Endothelial cell of hepatic sinusoid (primary cell): ENCODE data around the gene NPHP4.
"Not testable (repeated sequence)": the region's sequence is repeated elsewhere in the genome, so short reads cannot be mapped to it uniquely, and the experiment has no call there.

Source experiments
- in situ Hi-C: cut with HindIII; loops from 2 replicates; pipeline ENCODE4 v1.10.0; 2017; ENCODE audit warnings: low sequenced_read_pairs

NPHP4 gene

DNA sequence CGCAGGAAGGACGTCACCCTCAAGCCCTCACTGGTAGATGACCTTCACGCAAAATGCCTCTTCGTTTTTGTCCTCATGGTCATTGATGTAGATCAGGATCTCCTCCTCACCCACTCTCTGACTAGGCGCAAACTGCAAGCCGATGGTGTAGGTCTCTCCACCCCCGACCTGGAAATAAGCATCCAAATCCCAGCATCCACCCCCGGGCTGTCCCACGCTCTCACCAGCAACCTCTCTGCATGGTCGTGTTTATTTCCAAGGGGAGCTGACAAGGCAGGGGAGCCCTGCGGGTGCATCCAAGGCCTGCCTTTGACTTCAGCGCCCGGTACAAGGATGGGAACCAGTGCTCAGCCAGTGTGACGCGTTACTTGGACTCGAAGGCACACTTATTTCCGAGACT, 129.0 kb downstream of the NPHP4 start:
- in situ Hi-C loops = no loop called here

DNA sequence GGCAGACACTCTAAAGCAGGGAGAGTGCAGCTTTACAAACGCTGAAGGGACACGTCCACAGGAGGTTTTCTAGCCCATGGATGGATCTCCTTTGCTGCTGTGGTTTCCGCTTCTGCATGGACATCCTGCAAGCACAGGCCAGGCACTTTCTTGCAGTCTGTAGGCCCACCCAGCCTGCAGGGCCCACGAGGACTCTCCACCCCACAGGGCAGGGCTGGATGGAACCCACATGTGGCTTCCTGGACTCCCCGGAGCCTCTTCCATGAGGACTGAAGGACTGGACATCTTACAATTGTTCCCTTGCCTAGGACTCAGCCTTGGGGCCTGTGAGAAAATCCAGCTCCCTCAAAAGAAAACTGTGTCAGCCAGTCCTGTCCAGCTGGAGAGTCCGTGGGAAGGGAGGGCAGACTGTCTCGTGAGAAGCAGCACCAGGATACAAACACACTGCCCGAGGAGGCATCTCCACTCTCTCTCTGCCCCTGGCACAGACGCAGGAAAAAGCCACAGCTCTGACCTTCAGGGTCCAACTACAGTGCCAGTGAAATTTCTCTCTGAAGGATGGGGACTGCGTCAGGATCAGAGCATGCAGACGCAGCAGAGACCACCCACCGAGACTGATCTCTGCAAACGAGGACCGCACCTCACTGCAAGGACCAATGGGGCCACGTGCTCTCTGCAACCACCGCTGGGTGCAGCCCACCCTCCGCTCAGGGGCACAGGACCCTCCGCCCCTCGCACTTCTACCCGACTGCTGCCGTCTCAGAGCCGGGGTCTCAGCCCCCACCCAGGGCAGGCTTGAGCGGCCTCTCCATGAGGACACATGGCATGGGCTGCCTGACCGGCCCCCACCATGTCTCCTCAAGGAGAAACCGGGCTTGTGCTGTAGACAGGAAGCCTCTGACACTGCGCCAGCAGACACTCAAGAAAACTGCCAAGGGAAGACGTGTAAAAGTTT, 130.1 kb downstream of the NPHP4 start:
- in situ Hi-C loops = no loop called here

DNA sequence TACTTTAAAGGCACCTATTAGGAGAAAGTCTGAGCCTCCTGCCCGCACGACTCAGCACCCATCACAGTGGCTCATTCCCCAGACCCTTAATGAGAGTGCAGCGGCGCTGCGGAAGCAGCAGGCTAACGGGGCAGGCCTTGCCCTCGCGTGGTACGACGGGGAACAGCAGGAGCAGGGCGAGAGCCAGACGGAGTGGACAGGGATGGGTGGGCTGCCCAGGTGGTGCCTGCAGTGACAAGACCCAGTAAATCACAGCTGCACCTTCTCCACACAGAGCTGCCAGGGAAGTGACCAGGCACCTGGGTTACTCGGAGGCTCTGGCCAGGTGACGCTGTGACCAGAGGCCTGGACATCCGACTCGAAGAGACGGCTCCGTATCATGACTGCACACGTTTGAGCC, 131.9 kb downstream of the NPHP4 start:
- in situ Hi-C loops = no loop called here

DNA sequence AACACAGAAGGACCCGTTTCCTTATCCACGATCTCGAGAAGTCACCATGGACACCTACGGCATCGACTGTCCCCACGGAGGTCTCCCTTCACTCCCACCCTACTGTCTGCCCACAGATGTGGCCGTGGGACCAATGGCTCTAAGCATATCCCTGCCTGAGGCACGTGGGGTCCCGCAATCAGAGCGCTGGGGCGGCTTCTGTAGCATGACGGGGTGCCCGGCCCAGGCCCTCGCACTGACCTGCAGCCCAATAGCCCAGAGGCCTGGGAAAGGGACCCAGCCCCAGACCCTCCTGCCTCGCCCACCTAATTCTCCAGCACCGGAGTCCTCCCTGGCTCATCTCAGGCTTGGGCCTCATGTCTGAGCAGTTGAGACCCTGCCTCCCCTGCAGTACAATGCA, 132.5 kb downstream of the NPHP4 start:
- in situ Hi-C loops = no loop called here

DNA sequence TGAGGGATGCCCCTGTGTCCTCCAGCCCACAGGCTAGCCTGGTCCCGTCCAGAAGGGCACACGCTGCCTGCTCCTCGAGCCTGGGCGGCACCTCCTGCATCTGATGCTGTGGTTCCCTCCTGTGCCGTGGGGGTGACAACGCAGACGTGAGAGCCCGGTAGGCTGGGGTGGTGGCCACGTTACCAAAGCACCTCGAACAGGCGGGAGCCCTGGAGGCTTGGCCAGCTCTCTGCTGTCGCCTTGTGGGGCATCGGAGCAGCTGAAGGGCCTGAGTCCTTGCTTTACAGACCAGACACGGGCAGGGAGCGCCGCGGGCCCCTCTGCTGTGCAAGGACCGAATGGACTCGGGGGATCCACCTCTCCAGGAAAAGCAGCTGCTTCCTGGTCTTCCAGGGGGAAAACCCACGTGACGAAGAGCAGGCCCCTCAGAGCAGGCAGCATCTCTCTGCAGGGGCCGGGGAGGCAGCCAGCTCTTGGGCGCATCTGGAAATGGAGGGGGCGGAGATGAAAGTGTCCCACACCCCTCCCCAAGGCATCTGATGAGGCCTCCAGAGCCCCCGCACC, 133.3 kb downstream of the NPHP4 start:
- in situ Hi-C loops = no loop called here

DNA sequence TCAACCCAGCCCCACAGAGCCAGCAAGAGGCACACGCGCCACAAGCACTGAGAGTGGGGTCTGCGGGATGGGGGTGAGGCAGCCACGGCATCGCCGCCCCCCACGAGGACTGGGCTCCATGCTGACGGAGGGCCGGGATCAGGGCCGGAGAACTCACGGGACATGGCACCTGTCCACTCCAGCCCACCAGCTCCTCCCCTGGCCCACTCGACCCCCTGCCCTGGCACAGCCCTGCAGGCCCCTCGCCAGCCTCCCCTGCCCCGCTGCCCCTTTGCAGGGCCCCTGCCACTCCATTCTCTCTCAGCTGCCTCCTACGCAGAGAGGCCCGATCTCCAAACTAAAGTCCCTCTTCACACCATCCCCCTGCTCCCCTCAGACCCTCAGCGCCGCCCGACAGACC, 134.0 kb downstream of the NPHP4 start:
- in situ Hi-C loops = no loop called here

DNA sequence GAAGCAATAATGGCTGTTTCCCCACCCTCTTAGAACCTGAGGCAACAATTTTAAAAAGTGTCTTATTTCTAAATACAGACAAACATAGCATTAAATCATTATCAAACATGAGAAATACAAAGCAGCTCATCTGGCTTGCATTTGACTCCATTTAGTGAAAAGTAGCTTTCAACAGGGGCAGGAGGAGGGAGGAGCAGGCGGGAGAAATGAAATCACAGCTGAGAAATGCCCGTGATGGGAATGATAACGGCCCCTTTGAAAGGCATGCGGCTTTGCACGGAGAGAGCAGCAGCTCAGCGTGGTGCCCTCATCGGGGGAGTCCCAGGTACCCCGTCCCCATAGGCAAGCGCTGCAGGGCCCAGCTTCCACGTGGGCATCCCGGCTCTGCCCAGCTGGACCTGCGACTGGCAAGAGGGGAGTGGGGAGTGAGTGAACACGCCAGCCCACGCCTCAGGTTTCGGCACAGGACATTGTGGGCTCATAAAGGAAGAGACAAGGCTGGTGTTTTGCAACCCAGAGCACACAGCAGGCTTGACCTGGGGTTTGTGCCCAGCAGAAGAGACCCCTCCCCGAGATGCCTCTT, 134.6 kb downstream of the NPHP4 start:
- in situ Hi-C loops = no loop called here

DNA sequence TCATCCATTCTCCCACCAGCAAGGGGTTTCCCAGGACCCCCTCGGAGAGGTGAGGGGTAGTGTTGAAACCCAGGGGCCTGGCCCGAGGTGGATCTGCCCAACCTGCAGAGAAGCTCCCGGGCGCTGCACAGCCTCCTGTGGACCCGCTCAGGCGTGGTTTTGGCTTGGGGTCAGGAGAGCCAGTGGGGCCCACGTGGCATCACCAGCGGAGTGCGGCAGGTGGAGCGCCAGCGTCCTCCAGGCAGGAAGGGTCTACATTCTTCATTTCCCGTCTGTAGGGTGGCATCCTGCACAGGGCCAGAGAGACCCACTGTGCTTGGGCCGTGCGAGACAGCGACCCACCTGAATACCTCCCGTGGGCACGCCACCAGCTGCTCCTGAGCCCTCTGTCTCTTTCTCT, 135.2 kb downstream of the NPHP4 start:
- in situ Hi-C loops = no loop called here

DNA sequence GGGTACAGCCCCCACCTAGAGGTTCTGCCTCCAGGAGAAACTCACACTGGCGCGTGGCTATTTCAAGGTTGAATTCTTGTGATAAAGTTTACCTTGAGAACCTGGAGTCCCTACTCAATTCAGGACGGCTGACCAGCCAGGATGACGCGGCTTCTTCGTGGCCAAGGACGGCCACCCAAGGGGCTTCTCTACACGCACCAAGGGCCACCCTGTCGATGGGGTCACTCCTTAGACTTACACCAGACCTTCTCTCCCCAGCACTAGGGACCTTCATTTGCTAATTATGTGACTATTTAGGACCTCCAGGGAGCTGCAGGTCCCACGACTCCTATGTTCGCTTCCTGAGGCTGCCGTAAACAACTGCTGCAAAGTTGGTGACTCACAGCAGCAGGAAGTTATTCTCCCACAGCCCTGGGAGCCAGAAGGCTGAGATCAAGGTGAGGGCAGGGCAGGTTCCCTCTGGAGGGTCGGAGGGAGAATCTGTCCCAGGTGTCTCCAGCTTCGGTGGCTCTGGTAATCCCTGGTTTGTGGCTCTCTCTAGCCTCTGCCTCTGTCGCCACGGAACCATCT, 135.9 kb downstream of the NPHP4 start:
- in situ Hi-C loops = no loop called here

DNA sequence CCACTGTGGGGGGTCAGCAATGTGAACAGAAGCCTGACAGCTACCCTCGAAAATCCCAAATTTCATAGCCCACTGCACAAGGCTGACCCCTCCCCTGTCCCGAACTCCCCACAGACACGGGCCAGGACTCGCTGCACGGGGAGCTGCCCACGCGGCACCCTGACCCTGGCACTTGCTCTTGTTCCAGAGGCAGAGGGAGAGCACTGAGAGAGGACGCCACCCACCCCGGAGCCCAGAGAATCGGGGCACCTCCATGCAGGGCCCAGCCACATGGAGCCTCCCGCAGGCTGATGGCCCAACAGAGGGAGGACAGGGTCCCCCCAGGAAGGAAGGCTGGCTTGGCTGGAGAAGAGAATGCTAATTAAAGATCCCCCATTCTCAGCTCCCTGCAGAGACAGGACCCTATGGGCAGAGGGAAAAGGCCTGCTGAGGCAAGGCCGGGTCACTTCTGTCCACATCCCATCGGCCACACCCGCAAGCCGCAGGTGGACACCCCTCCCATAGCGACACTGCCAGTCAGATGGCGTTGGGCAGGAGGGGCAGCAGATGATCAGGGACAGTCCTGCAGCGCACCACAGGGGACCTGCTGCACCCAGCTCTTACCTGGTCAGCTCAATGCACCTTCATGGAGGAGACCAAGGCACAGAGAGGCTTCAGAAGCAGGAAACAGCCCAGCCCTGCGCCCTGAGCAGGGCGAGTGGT, 136.9 kb downstream of the NPHP4 start:
- in situ Hi-C loops = no loop called here

DNA sequence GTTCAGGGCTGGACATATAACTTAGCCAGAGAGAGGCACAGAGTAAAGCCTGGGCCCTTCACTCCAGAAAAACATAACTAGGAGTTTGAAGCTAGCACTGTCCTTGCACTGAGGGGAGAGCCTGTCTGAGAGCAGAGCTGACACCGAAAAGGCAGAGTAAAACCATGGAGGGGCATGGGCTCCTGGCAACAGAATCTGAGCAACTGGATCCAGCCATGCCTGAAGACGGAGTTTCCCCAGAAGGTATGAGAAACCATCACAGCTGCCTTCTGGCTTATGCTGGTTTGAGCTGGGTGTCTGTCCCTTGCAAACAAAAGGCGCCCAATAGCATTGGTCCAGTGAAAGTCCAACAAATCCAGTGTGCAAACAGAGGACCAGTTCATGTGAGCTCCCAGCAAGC, 137.5 kb downstream of the NPHP4 start:
- in situ Hi-C loops = no loop called here

DNA sequence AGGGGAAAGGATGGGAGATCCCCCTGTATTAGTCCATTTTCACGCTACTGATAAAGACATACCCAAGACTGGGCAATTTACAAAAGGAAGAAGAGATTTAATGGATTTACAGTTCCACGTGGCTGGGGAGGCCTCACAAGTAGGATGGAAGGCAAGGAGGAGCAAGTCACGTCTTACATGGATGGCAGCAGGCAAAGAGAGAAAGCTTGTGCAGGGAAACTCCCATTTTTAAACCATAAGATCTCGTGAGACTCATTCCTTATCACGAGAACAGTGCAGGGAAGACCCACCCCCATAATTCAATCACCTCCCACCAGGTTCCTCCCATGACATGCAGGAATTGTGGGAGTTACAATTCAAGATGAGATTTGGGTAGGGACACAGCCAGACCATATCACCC, 138.4 kb downstream of the NPHP4 start:
- in situ Hi-C loops = not testable (repeated sequence)

DNA sequence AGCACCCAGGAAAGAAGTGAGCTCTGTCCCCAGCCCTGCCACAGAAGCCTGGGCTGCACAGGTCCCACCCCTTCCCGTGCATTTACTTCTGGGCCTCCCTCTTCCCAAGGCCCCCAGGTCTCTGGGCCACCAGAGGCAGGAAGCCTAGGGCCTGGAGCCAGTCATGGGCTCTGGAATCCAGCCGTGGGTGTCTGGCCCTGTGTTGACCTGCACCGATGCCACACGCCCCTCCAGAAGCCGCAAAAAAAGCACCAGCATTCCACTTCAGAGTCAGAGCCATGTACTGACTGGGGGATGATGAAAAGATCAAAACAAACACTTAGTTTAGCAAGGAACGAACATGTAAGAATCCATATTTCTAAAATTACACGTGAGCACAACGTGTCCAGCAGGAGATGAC, 141.7 kb downstream of the NPHP4 start:
- in situ Hi-C loops = no loop called here

DNA sequence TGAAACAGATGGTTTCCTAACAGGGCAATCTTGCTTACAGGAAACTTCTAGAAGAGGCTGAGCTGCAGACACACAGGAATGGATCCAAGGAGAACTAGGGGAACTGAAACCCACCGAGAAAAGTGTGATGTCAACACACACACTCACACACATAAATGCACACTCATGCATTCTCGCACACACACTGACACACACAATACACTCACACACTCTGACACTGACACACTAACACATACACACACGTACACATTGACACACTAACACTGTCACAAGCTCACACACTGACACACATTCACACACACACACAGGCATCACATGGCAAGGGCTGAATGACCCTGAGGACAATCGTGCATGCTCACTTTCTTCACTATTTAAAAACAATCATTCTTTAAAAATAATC, 142.7 kb downstream of the NPHP4 start:
- in situ Hi-C loops = no loop called here

DNA sequence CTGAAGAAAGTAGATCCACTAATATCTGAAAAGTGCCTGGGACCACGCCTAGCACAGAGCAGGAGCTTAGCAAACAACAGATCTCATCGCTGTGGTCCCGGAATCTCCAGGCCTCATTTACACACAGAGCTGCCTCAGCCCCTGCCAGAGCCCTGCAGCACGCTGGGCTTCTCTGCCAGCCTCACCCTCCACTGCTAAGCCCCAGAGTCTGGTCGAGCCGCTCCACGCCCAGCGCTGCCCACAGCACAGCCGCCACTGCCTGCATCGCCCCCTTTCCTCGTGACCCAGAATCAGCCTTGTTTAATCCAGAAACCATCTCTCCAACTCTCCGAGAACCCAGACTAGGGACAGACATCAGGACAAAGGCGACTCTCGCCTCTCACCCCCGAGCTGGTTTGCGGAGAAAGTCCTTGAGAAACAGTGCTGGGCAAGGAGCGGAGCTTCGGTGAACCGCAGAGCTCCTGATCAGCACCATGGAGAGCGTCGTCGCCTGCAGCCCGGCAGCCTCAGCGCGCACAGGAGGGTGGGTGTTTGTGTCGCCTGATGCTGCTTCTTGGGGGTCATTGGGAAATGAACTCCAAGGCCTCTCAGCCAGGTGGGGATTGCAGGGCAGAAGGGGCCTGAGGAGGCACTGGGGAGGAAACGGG, 145.1 kb downstream of the NPHP4 start:
- in situ Hi-C loops = no loop called here

DNA sequence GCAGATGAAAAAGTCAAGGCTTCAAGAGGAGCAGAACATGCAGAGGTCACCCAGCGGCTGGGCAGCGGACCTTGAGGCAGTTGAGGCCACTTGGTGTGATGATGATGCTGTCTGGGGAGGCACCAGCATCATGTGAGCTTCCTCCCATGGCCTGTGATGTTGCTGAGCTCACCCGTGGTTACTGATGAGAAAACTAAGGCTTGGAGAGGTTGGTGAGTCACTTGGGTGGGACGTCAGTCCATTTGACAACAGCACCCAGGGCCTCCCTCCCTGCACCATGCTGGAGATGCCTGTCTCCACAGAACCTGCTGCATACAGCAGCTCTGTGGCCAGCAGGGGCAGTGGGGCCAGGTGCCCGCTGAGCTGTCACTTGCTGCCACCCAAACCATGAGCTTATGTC, 146.8 kb downstream of the NPHP4 start:
- in situ Hi-C loops = no loop called here

DNA sequence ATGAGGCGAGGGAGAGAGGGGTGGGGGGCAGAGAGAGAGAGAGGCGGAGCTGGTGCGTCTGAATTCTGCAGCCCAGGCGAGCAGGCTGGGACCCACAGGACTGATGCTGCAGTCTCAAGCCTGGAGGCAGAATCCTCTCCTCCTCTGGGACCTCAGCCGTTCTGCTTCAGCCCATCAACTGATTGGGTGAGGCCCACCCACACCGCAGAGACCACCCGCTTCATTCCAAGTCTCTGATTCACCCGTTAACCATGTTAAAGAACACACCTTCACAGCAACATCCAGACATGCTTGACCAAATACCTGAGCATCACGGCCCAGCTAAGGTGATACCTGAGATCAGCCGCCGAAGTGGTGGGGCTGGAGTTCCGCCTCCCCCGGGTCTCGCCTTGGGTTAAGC, 147.8 kb downstream of the NPHP4 start:
- in situ Hi-C loops = no loop called here

DNA sequence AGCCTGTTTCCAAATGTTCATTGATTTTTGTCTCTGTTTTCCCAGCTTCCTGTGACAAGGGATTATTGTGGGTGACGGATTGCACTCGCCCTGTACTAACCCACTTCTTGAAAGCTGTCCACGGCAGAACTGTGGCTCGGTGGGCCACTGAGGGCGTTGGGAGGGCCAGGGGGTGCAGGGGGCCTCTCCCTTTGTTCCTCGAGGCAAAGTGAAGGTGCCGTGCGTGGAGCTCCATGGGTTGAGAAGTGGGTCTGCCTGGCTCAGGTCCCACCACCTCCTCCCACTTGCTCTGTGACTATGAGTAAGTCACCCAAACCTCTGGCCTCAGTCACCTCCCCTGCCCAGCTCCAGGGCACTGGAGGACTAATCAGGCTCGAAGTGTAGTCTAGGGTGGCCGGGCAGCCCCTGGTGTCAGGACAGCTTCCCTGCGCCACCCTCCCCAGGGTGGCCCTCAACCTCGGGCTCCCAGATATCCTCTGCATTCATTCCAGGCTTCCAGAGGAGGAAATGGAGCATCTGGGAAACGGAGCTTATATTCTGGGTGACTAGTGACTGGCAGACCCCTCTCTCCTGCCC, 148.6 kb downstream of the NPHP4 start:
- in situ Hi-C loops = no loop called here

DNA sequence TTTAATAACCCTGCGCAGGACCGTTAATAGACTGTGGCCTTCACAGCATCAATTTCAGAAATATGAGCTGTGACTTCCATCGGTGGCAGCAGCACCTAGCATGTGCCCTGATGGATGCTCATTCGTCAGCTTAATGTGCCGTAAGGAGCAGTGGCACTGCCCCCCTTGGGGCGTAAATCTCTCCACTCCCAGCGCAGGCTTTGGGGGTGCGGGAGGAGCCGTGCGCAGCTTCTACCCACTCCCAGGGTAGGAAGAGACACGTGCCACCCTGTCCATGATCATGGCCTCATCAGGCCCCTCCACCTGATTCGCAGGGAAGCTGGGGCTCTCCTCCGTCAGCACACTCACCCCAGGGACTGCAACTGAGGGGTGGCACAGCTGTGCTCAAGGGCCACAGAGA, 149.5 kb downstream of the NPHP4 start:
- in situ Hi-C loops = no loop called here

DNA sequence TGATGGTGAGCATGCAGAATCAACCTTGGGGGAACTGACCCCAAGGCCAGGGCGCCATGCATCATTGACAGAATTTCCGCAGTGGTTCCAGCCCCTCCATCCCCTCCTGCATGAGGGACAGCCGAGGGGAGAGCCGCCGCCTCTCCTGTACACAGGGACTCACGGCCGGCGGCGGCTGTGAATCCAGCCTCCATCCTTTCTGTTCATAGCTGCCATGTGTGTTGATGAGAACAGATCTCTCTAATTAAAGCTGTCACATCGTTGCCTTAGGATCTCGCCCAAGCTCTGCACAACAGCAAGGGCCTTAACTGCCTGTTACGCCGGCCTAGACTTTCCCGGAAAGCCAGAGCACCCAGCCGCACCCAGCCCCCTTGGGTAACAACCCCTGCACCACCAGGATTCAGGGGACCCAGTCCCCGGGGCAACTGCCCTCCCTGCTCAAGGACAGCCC, 151.6 kb downstream of the NPHP4 start:
- in situ Hi-C loops = no loop called here
